ENCODE results near the gene FLYWCH2. TPM values are rescaled to one million over a fixed set of nuclear protein-coding genes. Genes with fewer than 3 reads are reported as not detected.

FLYWCH2 gene
- total and polyA plus RNA-seq, 2 of the 8 experiments (the other 6 are each of a cell fraction or from before 2014, with no cell fraction given): 16.4 to 30.7 TPM

DNA sequence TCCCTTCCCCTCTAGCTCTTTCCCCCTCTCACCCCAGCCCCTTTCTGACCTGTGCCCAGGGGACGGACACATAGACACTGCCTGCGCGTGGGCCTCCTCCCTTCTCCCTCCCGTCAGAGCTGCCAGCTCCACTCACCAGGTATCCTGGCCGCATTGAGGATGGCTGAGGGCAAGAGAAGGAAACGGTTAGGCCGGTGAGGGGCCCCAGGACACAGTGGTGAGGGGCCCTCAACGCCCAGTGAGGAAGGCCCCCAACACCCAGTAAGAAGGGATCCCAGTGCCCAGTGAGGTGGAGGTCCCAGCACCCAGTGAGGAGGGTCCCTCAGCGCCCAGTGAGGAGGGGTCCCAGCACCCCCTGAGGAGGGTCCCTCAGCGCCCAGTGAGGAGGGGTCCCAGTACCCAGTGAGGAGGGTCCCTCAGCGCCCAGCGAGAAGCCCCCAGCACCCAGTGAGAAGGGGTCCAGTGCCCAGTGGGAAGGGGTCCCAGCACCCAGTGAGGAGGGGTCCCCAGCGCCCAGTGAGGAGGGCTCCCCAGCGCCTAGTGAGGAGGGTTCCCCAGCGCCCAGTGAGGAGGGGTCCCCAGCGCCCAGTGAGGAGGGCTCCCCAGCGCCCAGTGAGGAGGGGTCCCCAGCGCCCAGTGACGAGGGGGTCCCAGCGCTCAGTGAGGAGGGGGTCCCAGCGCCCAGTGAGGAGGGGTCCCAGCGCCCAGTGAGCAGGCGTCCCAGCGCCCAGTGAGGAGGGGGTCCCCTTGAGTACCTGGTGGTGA lies 26.1 kb upstream of the FLYWCH2 start (continued):
- TF ChIP-seq SIN3A (conservative IDR thresholded peaks at IDR 0.05 in 1 of 2, IDR thresholded peaks at IDR 0.05 in 1 of 2; ENCODE audit: low read depth in 1 of 2, low read length in 2 of 2) (no peak), BACH1 (IDR thresholded peaks at IDR 0.05; ENCODE audit: low read length) (no peak), EGR1 (IDR thresholded peaks at IDR 0.05; ENCODE audit: borderline replicate concordance, low read depth, low read length) (no peak), CBX8 (IDR thresholded peaks at IDR 0.05; ENCODE audit: borderline replicate concordance, low read depth, low read length) (no peak), RAD21 (IDR thresholded peaks at IDR 0.05 in 1 of 2, conservative IDR thresholded peaks at IDR 0.05 in 1 of 2; ENCODE audit: low read depth in 2 of 2, low read length in 2 of 2) (no peak)
